PC-9 (cell line): ENCODE results near the gene AGAP1. TPM values are rescaled to one million over a fixed set of nuclear protein-coding genes. Genes with fewer than 3 reads are reported as not detected.

ENCODE experiments used
- BruUV-seq: library from RNA; stranded (reverse); fragments of 400-500 nt; replicated peaks from 2 replicates; lab custom pipeline; 2021; lab: Mats Ljungman, UMichigan
- CTCF ChIA-PET: fragments of 300-600 bp; sonication (Branson Sonifier 250); formaldehyde crosslinking; loops from one replicate; lab custom pipeline; 2022; ENCODE audit warnings: antibody characterized with exemption; lab: Charles Lee
- POLR2A ChIA-PET: fragments of 300-600 bp; sonication (Branson Sonifier 250); formaldehyde crosslinking; loops from one replicate; lab custom pipeline; 2022; ENCODE audit warnings: antibody characterized with exemption; ENCODE audit not compliant: unreplicated experiment; lab: Charles Lee
- DNase-seq, 2 experiments: peaks; one replicate each; pipeline versions ENCODE4 v3.0.0 to v3.0.0-alpha.2; 2015 to 2022; ENCODE audit warnings: mixed read lengths in 1 of 2
- H2AFZ ChIP-seq: fragments of 200-600 bp; sonication (generic); 2 replicates; pipeline ENCODE4 v1.8.1; 2017; ENCODE audit warnings: antibody characterized with exemption
- H3F3A ChIP-seq: fragments of 200-600 bp; sonication (generic); 2 replicates; pipeline ENCODE4 v1.8.1; 2017; ENCODE audit warnings: antibody characterized with exemption, mild to moderate bottlenecking, low read depth; ENCODE audit not compliant: insufficient read depth
- H3K27ac ChIP-seq: fragments of 200-600 bp; sonication (generic); 2 replicates; pipeline ENCODE4 v1.6.1; 2016; ENCODE audit warnings: mixed run types
- H3K27me3 ChIP-seq: fragments of 200-600 bp; sonication (generic); 2 replicates; pipeline ENCODE4 v1.6.1; 2016; ENCODE audit warnings: low read depth, mixed run types; ENCODE audit not compliant: insufficient read depth
- H3K36me3 ChIP-seq: fragments of 200-600 bp; sonication (generic); 2 replicates; pipeline ENCODE4 v1.6.1; 2016; ENCODE audit warnings: low read depth, mixed run types
- H3K4me1 ChIP-seq: fragments of 200-600 bp; sonication (generic); replicated peaks from 2 replicates; pipeline ENCODE4 v1.6.1; 2016; ENCODE audit warnings: mixed run types; ENCODE audit not compliant: insufficient read depth
- H3K4me2 ChIP-seq: fragments of 200-600 bp; sonication (generic); 2 replicates; pipeline ENCODE4 v1.6.1; 2017; ENCODE audit warnings: mixed run types
- H3K4me3 ChIP-seq: fragments of 200-600 bp; sonication (generic); 2 replicates; pipeline ENCODE4 v1.6.1; 2016; ENCODE audit warnings: mixed run types
- H3K79me2 ChIP-seq: fragments of 200-600 bp; sonication (generic); 2 replicates; pipeline ENCODE4 v1.6.1; 2017; ENCODE audit warnings: low read depth, mixed run types
- H3K9me2 ChIP-seq: fragments of 200-600 bp; sonication (generic); 2 replicates; pipeline ENCODE4 v1.8.1; 2017; ENCODE audit warnings: mild to moderate bottlenecking; ENCODE audit not compliant: insufficient read depth
- H3K9me3 ChIP-seq: fragments of 200-600 bp; sonication (generic); 2 replicates; pipeline ENCODE4 v1.8.1; 2016; ENCODE audit warnings: low read depth; ENCODE audit not compliant: insufficient read depth
- H4K20me1 ChIP-seq: fragments of 200-600 bp; sonication (generic); 2 replicates; pipeline ENCODE4 v1.8.1; 2017; ENCODE audit not compliant: insufficient read depth
- EZH2 ChIP-seq: fragments of 200-600 bp; sonication (generic); IDR thresholded peaks from 2 replicates; pipeline ENCODE4 v1.8.0; 2017; ENCODE audit warnings: antibody characterized with exemption, low read depth
- intact Hi-C: fragments of 100-400 bp; cut with micrococcal nuclease; formaldehyde crosslinking; loops from one replicate; pipeline ENCODE4 v1.10.0; 2022; ENCODE audit not compliant: unreplicated experiment
- total RNA-seq: library from RNA; stranded (reverse); gene quantifications from 2 replicates; pipeline ENCODE4 v1.2.3, GENCODE V29; 2021
- TF ChIP-seq, protein P1 (sequence below): fragments of 200-600 bp; sonication (generic); conservative IDR thresholded peaks from 2 replicates; pipeline ENCODE4 v1.6.1; 2017; ENCODE audit warnings: mixed run types, antibody characterized with exemption, mild to moderate bottlenecking, moderate library complexity

AGAP1 gene
- total RNA-seq, 1 experiment from 2014 or later: 91.4 TPM

DNA sequence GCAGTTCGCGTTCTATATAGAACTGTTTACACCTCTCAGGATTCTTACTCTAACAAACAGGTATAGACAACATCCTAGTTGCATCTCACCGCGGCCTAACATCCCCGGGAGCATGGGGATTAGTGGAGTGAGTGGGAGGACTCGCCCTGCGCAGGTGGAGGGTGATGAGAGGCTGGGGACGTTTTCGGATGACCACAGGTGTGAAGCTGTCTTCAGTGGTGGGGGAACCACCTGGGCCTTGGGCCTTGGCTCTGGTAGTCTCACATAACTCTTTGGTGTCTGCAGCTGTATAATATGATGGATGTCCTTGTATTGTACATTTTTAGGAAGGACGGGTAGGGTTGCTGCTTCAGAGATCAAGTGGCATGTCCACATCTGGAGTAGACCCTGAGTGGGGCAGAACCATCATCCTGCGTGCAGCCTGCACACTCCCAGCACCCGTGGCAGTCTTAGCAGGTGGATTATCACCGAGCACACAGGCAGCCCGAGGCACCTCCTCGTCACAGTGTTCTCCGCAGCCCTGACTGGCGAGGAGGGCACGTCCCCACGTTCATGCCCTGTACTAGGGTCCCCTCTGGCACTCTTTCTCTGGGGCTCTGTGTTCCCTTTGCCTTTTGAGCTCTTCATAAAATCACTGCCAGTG, 56.0 kb downstream of the AGAP1 start:
- no TSS peak for BruUV-seq
- H3K79me2 ChIP-seq: peaks cover 100% of the 10 kb centered on the region
- H3K4me3 ChIP-seq: no peak overlapping the region
- ChIA-PET CTCF (no interaction called here), POLR2A (interaction anchor here (0.5 kb wide), 1 partner anchor 165 kb away, joined by 4 read pairs; no protein-coding TSS in a partner anchor)
- peaks cover 33% of the 10 kb centered on the region for H3F3A ChIP-seq
- no peak overlapping the region for H3K27ac ChIP-seq
- H3K27me3 ChIP-seq: no peaks in the 10 kb centered on the region
- no peaks in the 10 kb centered on the region for H3K9me3 ChIP-seq
- no peak for DNase-seq
- no peaks in the 10 kb centered on the region for H3K9me2 ChIP-seq
- peaks cover 57% of the 10 kb centered on the region for H4K20me1 ChIP-seq
- H3K36me3 ChIP-seq: no peaks in the 10 kb centered on the region
- peaks cover 62% of the 10 kb centered on the region for H3K4me1 ChIP-seq
- intact Hi-C loops: no loop called here
- no peak overlapping the region for H3K4me2 ChIP-seq
- H2AFZ ChIP-seq: no peak overlapping the region
- TF ChIP-seq, protein P1, sequence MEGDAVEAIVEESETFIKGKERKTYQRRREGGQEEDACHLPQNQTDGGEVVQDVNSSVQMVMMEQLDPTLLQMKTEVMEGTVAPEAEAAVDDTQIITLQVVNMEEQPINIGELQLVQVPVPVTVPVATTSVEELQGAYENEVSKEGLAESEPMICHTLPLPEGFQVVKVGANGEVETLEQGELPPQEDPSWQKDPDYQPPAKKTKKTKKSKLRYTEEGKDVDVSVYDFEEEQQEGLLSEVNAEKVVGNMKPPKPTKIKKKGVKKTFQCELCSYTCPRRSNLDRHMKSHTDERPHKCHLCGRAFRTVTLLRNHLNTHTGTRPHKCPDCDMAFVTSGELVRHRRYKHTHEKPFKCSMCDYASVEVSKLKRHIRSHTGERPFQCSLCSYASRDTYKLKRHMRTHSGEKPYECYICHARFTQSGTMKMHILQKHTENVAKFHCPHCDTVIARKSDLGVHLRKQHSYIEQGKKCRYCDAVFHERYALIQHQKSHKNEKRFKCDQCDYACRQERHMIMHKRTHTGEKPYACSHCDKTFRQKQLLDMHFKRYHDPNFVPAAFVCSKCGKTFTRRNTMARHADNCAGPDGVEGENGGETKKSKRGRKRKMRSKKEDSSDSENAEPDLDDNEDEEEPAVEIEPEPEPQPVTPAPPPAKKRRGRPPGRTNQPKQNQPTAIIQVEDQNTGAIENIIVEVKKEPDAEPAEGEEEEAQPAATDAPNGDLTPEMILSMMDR: no peak
- TF ChIP-seq EZH2: no peak

DNA sequence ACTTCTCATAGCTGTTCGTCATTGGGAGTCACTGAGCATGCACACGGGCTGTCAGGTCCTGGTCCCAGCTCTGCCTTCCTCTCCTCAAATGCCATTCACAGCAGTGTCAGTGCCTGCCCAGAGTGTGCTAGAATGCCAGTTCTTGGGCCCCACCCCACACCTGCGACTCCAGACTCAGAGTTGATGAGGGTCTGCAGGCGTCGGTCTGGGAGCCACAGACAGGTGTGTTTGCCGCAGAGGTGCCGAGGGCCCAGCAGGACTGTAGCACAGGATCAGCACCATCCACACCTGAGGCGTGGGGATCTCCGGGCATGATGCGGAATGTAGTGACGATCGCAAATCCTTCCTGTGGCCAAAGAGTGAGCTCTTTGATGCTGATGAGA, 56.5 kb downstream of the AGAP1 start:
- ChIA-PET POLR2A (no interaction called here), CTCF (no interaction called here)
- Histone ChIP-seq H3K9me2 (no peaks in the 10 kb centered on the region), H3K27me3 (no peaks in the 10 kb centered on the region), H3K79me2 (peaks cover 100% of the 10 kb centered on the region), H3K4me1 (peaks cover 58% of the 10 kb centered on the region), H3K4me3 (no peak overlapping the region), H2AFZ (no peak overlapping the region), H4K20me1 (peaks cover 59% of the 10 kb centered on the region), H3K27ac (no peak overlapping the region), H3K4me2 (no peak overlapping the region), H3K36me3 (no peaks in the 10 kb centered on the region), H3F3A (peaks cover 29% of the 10 kb centered on the region), H3K9me3 (no peaks in the 10 kb centered on the region)
- DNase-seq: no peak
- TF ChIP-seq, protein P1: no peak
- TF ChIP-seq EZH2: no peak
- intact Hi-C loops: no loop called here
- BruUV-seq: no TSS peak

DNA sequence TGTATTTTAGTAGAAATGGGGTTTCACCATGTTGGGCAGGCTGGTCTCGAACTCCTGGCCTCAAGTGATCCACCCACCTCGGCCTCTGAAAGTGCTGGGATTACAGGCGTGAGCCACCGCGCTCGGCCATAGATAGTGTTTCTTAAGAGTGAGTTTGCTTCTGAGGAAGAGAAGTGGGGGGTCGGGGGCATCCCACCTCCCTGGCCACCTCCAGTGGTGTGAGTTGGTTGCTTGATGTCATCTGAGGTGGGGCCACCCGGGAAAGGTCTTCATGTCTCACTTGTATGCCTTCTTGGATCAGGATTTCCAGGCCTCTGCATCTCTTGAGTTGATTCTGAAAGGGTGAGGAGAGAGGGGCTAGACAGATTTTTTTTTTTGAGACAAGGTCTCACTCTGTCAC, 57.1 kb downstream of the AGAP1 start:
- H3K79me2 ChIP-seq: peaks cover 100% of the 10 kb centered on the region
- no peaks in the 10 kb centered on the region for H3K9me3 ChIP-seq
- no peak overlapping the region for H3K4me2 ChIP-seq
- no peak overlapping the region for H3K4me3 ChIP-seq
- BruUV-seq: no TSS peak
- no peak overlapping the region for H3K27ac ChIP-seq
- H3K36me3 ChIP-seq: no peaks in the 10 kb centered on the region
- H3K4me1 ChIP-seq: peaks cover 52% of the 10 kb centered on the region
- H3K27me3 ChIP-seq: no peaks in the 10 kb centered on the region
- POLR2A ChIA-PET: no interaction called here
- DNase-seq: no peak
- TF ChIP-seq EZH2: no peak
- TF ChIP-seq, protein P1: no peak
- CTCF ChIA-PET: interaction anchor here (2.0 to 2.3 kb wide), 2 partner anchors 40 to 50 kb away, joined by 13 to 14 read pairs; no protein-coding TSS in a partner anchor
- intact Hi-C loops: loop anchor here (1.0 kb wide), 1 partner anchor 415 kb away; no protein-coding TSS in a partner anchor
- peaks cover 60% of the 10 kb centered on the region for H4K20me1 ChIP-seq
- no peak overlapping the region for H2AFZ ChIP-seq
- H3K9me2 ChIP-seq: no peaks in the 10 kb centered on the region
- peaks cover 29% of the 10 kb centered on the region for H3F3A ChIP-seq
